ENCODE data around the gene NRTN. TPM values are rescaled to one million over a fixed set of nuclear protein-coding genes. Genes with fewer than 3 reads are reported as not detected.

The NRTN gene
- total and polyA plus RNA-seq, 4 donors: 1.3 to 5.3 (median 3.5) TPM

GRCh38 chr19:5782945-5783919, 21.6 kb upstream of the NRTN start:
- H3K9ac ChIP-seq (ENCODE audit: low read depth in 1 of 2, low read length in 2 of 2): no peak overlapping the region
- H3K27ac ChIP-seq (ENCODE audit: low read depth in 1 of 2, low read length in 2 of 2): no peak overlapping the region
- WGBS: 89% methylated on average over 48 of the region's 48 CpGs
- no peak overlapping the region for H3K4me3 ChIP-seq (ENCODE audit: low read depth in 1 of 3, low read length in 3 of 3)
- H3K27me3 ChIP-seq (ENCODE audit: control insufficient read depth in 4 of 4, insufficient read depth in 4 of 4, low read length in 3 of 4): no peaks in the 10 kb centered on the region
- no peaks in the 10 kb centered on the region for H3K4me1 ChIP-seq (ENCODE audit: control insufficient read depth in 4 of 4, insufficient read depth in 4 of 4, low read length in 3 of 4)
- DNase-seq (ENCODE audit: low spot score): no peak
- H3K36me3 ChIP-seq (ENCODE audit: control insufficient read depth in 4 of 4, insufficient read depth in 3 of 4, low read depth in 1 of 4, low read length in 3 of 4): peaks cover 8 to 44% (median 26%) of the 10 kb centered on the region in 4 donors
- TF ChIP-seq YY1 (IDR thresholded peaks at IDR 0.05) (no peak), HNF4G (IDR thresholded peaks at IDR 0.05) (no peak), TAF1 (conservative IDR thresholded peaks at IDR 0.05) (no peak), FOXA2 (IDR thresholded peaks at IDR 0.05) (no peak), REST (IDR thresholded peaks at IDR 0.05) (no peak), HNF4A (conservative IDR thresholded peaks at IDR 0.05) (no peak), NR2F2 (IDR thresholded peaks at IDR 0.05) (no peak), GABPA (IDR thresholded peaks at IDR 0.05 in 1 of 2, conservative IDR thresholded peaks at IDR 0.05 in 1 of 2) (no peak), EGR1 (IDR thresholded peaks at IDR 0.05; ENCODE audit: low read depth in 2 of 2) (no peak), FOXA1 (IDR thresholded peaks at IDR 0.05) (no peak), CTCF (IDR thresholded peaks at IDR 0.05; ENCODE audit: low read depth, low read length, missing input control) (no peak), RAD21 (IDR thresholded peaks at IDR 0.05) (no peak), ZBTB33 (IDR thresholded peaks at IDR 0.05) (no peak), JUND (IDR thresholded peaks at IDR 0.05) (no peak), SP1 (IDR thresholded peaks at IDR 0.05) (no peak), RXRA (IDR thresholded peaks at IDR 0.05) (no peak)
- TF ChIP-seq, protein P1, sequence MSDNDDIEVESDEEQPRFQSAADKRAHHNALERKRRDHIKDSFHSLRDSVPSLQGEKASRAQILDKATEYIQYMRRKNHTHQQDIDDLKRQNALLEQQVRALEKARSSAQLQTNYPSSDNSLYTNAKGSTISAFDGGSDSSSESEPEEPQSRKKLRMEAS (IDR thresholded peaks at IDR 0.05): no peak
- TF ChIP-seq, protein P2, sequence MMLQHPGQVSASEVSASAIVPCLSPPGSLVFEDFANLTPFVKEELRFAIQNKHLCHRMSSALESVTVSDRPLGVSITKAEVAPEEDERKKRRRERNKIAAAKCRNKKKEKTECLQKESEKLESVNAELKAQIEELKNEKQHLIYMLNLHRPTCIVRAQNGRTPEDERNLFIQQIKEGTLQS (IDR thresholded peaks at IDR 0.05): no peak
- no peaks in the 10 kb centered on the region for H3K9me3 ChIP-seq (ENCODE audit: control insufficient read depth in 4 of 4, low read length in 3 of 4)

Data from liver (tissue), 9 donors.